OCI-LY1 (cell line): Measurements from ENCODE around the gene MYH13.

Source experiments
- H2AFZ ChIP-seq: fragments of 200-600 bp; sonication (generic), shearing (Covaris generic); 2 replicates; pipeline ENCODE4 v1.6.0; 2014; ENCODE audit warnings: antibody characterized with exemption, mild to moderate bottlenecking, low read length
- H3F3A ChIP-seq: fragments of 200-600 bp; sonication (generic), shearing (Covaris generic); 2 replicates; pipeline ENCODE4 v1.6.0; 2014; ENCODE audit warnings: mild to moderate bottlenecking, antibody characterized with exemption, low read length, moderate library complexity; ENCODE audit not compliant: insufficient read depth
- H3K27ac ChIP-seq: fragments of 200-600 bp; sonication (generic); 2 replicates; pipeline ENCODE4 v1.5.1; 2014; ENCODE audit warnings: low read length, mixed run types, mild to moderate bottlenecking, low read depth; ENCODE audit not compliant: poor library complexity, severe bottlenecking
- H3K27me3 ChIP-seq: fragments of 200-600 bp; sonication (generic); 2 replicates; pipeline ENCODE4 v1.6.0; 2014; ENCODE audit warnings: antibody characterized with exemption, mild to moderate bottlenecking, low read length, moderate library complexity; ENCODE audit not compliant: insufficient read depth
- H3K36me3 ChIP-seq: fragments of 200-600 bp; sonication (generic); 2 replicates; pipeline ENCODE4 v1.6.1; 2014; ENCODE audit warnings: mild to moderate bottlenecking, antibody characterized with exemption, low read length, moderate library complexity, mixed read lengths; ENCODE audit not compliant: insufficient read depth
- H3K4me1 ChIP-seq: fragments of 200-600 bp; sonication (generic); 2 replicates; pipeline ENCODE4 v1.5.1; 2014; ENCODE audit warnings: mild to moderate bottlenecking, low read length, moderate library complexity; ENCODE audit not compliant: insufficient read depth, severe bottlenecking
- H3K4me2 ChIP-seq: fragments of 200-600 bp; sonication (generic), shearing (Covaris generic); 2 replicates; pipeline ENCODE4 v1.6.1; 2014; ENCODE audit warnings: low read length
- H3K4me3 ChIP-seq: fragments of 200-600 bp; sonication (generic); 2 replicates; pipeline ENCODE4 v1.5.1; 2014; ENCODE audit warnings: low read length, low read depth, mild to moderate bottlenecking, mixed read lengths; ENCODE audit not compliant: poor library complexity, severe bottlenecking
- H3K79me2 ChIP-seq: fragments of 200-600 bp; shearing (Covaris generic); 2 replicates; pipeline ENCODE4 v1.6.1; 2016; ENCODE audit warnings: mixed run types, low read length, mixed read lengths; ENCODE audit not compliant: insufficient read depth
- H3K9ac ChIP-seq: fragments of 200-600 bp; sonication (generic), shearing (Covaris generic); 2 replicates; pipeline ENCODE4 v1.6.1; 2014; ENCODE audit warnings: mild to moderate bottlenecking, low read length, mixed read lengths
- H3K9me2 ChIP-seq: fragments of 200-600 bp; sonication (generic), shearing (Covaris generic); 2 replicates; pipeline ENCODE4 v1.6.1; 2014; ENCODE audit warnings: low read depth, mild to moderate bottlenecking, low read length, mixed read lengths
- H3K9me3 ChIP-seq: fragments of 200-600 bp; shearing (Covaris generic); 2 replicates; pipeline ENCODE4 v1.6.1; 2014; ENCODE audit warnings: low read length, mixed read lengths
- H4K20me1 ChIP-seq: fragments of 200-600 bp; sonication (generic), shearing (Covaris generic); 2 replicates; pipeline ENCODE4 v1.6.0; 2016; ENCODE audit warnings: mild to moderate bottlenecking, low read length; ENCODE audit not compliant: insufficient read depth
- EZH2 ChIP-seq: fragments of 200-600 bp; sonication (generic), shearing (Covaris generic); IDR thresholded peaks from 2 replicates; pipeline ENCODE4 v1.8.0; 2017; ENCODE audit warnings: borderline replicate concordance, mixed run types, mild to moderate bottlenecking, antibody characterized with exemption, low read length, moderate library complexity, mixed read lengths
- TF ChIP-seq, protein P1 (sequence below): fragments of 200-600 bp; sonication (generic), shearing (Covaris generic); IDR thresholded peaks from 2 replicates; pipeline ENCODE4 v1.5.1; 2017; ENCODE audit warnings: mild to moderate bottlenecking, antibody characterized with exemption, low read length, moderate library complexity, mixed read lengths

MYH13 gene

DNA sequence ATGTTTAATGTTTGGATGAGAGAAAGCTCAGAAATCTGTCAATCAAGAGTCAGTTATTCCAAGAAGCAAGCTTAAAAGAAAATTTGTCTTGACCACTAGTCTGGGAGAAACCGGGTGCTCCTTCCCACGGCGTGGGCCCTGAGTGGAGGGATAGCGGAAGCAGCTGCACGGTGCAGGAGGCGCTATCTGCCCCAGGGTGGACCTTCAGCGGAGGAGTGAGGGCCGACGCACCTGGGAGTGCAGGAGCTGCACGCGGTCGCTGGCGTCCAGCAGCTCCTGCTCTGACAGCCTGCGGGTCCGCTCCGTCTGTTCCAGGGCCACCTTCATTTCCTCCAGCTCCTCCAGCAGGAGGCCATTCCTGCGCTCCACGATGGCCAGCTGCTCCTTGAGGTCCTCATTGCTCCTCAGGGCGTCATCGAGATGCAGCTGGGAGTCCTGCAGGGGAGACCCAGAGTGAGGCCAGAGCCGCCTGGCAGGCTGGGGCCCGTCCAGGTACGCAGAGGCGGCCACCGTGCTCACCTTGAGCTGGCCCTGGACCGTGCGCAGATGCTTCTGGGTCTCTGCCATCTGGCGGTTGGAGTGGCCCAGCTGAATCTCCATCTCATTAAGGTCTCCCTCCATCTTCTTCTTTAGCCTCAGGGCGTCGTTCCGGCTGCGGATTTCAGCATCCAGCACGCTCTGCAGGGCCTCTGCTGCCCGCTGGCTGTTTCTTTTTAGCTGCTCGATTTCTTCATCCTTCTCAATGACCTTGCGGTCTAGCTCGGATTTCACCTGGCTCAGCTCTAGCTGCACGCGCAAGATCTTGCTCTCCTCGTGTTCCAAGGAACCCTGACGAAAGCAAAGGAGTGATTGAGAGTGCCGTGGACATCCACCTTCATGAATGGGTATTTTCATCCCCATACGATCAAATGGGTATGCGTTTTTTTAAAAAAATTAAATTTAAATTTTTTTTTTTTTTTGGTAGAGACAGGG is 63.5 kb downstream of the MYH13 start:
- Histone ChIP-seq H3K4me2 (no peak overlapping the region), H3K27me3 (no peaks in the 10 kb centered on the region), H3K27ac (no peak overlapping the region), H3K36me3 (no peaks in the 10 kb centered on the region), H3K4me1 (no peaks in the 10 kb centered on the region), H3K4me3 (no peak overlapping the region), H3K9ac (no peak overlapping the region), H3K79me2 (no peaks in the 10 kb centered on the region), H2AFZ (no peak overlapping the region), H3K9me2 (no peaks in the 10 kb centered on the region), H4K20me1 (no peaks in the 10 kb centered on the region), H3F3A (no peaks in the 10 kb centered on the region), H3K9me3 (no peaks in the 10 kb centered on the region)
- TF ChIP-seq, protein P1, sequence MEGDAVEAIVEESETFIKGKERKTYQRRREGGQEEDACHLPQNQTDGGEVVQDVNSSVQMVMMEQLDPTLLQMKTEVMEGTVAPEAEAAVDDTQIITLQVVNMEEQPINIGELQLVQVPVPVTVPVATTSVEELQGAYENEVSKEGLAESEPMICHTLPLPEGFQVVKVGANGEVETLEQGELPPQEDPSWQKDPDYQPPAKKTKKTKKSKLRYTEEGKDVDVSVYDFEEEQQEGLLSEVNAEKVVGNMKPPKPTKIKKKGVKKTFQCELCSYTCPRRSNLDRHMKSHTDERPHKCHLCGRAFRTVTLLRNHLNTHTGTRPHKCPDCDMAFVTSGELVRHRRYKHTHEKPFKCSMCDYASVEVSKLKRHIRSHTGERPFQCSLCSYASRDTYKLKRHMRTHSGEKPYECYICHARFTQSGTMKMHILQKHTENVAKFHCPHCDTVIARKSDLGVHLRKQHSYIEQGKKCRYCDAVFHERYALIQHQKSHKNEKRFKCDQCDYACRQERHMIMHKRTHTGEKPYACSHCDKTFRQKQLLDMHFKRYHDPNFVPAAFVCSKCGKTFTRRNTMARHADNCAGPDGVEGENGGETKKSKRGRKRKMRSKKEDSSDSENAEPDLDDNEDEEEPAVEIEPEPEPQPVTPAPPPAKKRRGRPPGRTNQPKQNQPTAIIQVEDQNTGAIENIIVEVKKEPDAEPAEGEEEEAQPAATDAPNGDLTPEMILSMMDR, result no peak
- no peak for TF ChIP-seq EZH2

DNA sequence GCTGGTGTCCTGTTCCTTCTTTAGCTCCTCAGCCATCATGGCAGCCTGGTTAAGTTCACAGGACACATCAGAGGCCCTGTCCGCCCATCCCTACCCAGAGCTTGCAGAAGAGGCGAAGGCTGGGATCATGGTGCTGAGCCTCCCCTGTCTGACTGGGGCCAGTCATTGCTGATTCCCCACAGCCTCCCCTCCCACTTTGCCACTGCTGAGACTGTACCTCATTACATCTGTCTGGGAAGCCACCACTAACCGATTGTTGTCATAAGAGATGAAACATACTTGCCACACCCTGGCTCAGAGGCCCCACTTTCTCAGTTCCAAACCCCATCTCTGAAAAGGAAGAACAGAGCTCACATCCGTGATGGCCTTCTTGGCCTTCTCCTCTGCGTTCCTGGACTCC is 66.2 kb downstream of the MYH13 start:
- Histone ChIP-seq H3K79me2 (no peaks in the 10 kb centered on the region), H3K36me3 (no peaks in the 10 kb centered on the region), H3K9me2 (no peaks in the 10 kb centered on the region), H3K9me3 (no peaks in the 10 kb centered on the region), H3K9ac (no peak overlapping the region), H3K4me1 (no peaks in the 10 kb centered on the region), H3K4me3 (no peak overlapping the region), H3K27me3 (no peaks in the 10 kb centered on the region), H3F3A (no peaks in the 10 kb centered on the region), H4K20me1 (no peaks in the 10 kb centered on the region), H3K4me2 (no peak overlapping the region), H2AFZ (no peak overlapping the region), H3K27ac (no peak overlapping the region)
- TF ChIP-seq EZH2, result no peak
- TF ChIP-seq, protein P1, result no peak

DNA sequence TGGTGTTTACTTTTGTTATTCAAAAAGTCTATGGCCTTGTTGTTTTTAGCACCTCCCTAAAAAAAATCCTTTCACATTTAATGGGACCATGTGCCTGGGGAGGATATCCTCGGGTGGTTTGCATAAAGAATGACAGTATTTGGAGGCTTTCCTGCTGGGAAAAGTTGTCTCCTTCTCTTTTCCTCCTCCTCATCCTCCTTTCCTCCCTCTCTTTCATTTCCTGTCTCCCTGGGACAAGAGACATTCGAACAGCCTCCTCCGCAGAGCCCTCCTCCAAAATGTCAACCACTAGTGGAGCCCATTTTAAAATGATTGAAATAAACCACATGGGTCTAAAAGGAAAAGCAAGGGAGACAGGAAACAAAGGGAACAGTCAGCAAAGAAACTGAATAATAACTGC is 67.4 kb downstream of the MYH13 start:
- no peaks in the 10 kb centered on the region for H3K27me3 ChIP-seq
- H3K9me2 ChIP-seq, result no peaks in the 10 kb centered on the region
- H3K36me3 ChIP-seq, result no peaks in the 10 kb centered on the region
- TF ChIP-seq EZH2, result no peak
- TF ChIP-seq, protein P1, result no peak
- H3K27ac ChIP-seq, result no peak overlapping the region
- H2AFZ ChIP-seq, result no peak overlapping the region
- H3K4me2 ChIP-seq, result no peak overlapping the region
- no peaks in the 10 kb centered on the region for H3K79me2 ChIP-seq
- H4K20me1 ChIP-seq, result no peaks in the 10 kb centered on the region
- H3K9me3 ChIP-seq, result no peaks in the 10 kb centered on the region
- H3K9ac ChIP-seq, result no peak overlapping the region
- no peaks in the 10 kb centered on the region for H3F3A ChIP-seq
- no peak overlapping the region for H3K4me3 ChIP-seq
- no peaks in the 10 kb centered on the region for H3K4me1 ChIP-seq
